Measurements from ENCODE around the gene ABHD12.

ABHD12 gene

GRCh38 chr20:25306991-25307903 lies 83.4 kb downstream of the ABHD12 start:
- DNase-seq (ENCODE audit: low read depth, low spot score): no peak

- DNase-seq (ENCODE audit: low read depth, low spot score): no peak
These were observed 86.5 kb downstream of the ABHD12 start for GRCh38 chr20:25304025-25304549.

GRCh38 chr20:25303292-25304024 lies 87.2 kb downstream of the ABHD12 start:
- no peak for DNase-seq (ENCODE audit: low read depth, low spot score)

- no peak for DNase-seq (ENCODE audit: low read depth, low spot score)
These were observed 88.0 kb downstream of the ABHD12 start for GRCh38 chr20:25302596-25302995.

GRCh38 chr20:25301357-25301920 lies 89.2 kb downstream of the ABHD12 start:
- DNase-seq (ENCODE audit: low read depth, low spot score): no peak

GRCh38 chr20:25300496-25301170 lies 90.0 kb downstream of the ABHD12 start:
- no peak for DNase-seq (ENCODE audit: low read depth, low spot score)

- DNase-seq (ENCODE audit: low read depth, low spot score): no peak
These were observed 90.8 kb downstream of the ABHD12 start for GRCh38 chr20:25299806-25300205.

GRCh38 chr20:25297141-25297905 lies 93.3 kb downstream of the ABHD12 start:
- DNase-seq (ENCODE audit: low read depth, low spot score): no peak

- no peak for DNase-seq (ENCODE audit: low read depth, low spot score)
These were observed 94.2 kb downstream of the ABHD12 start for GRCh38 chr20:25296094-25297093.

- no peak for DNase-seq (ENCODE audit: low read depth, low spot score)
These were observed 95.1 kb downstream of the ABHD12 start for GRCh38 chr20:25295386-25296093.

- DNase-seq (ENCODE audit: low read depth, low spot score): peak; percentile 11
These were observed 95.9 kb downstream of the ABHD12 start for GRCh38 chr20:25294459-25295385.

GRCh38 chr20:25293910-25294458 lies 96.7 kb downstream of the ABHD12 start:
- DNase-seq (ENCODE audit: low read depth, low spot score): no peak

- no peak for DNase-seq (ENCODE audit: low read depth, low spot score)
These were observed 97.1 kb downstream of the ABHD12 start for GRCh38 chr20:25293507-25293906.

GRCh38 chr20:25292176-25292891 lies 98.3 kb downstream of the ABHD12 start:
- DNase-seq (ENCODE audit: low read depth, low spot score): no peak

GRCh38 chr20:25291432-25292133 lies 99.1 kb downstream of the ABHD12 start:
- no peak for DNase-seq (ENCODE audit: low read depth, low spot score)

All from activated naive CD8-positive, alpha-beta T cell treated with anti-CD3 and anti-CD28 coated beads, Interleukin-2, amount 50 U/mL, for 16 hours (primary cell).